ENCODE data around the gene KLK13. TPM values are rescaled to one million over a fixed set of nuclear protein-coding genes. Genes with fewer than 3 reads are reported as not detected.
A peak's percentile ranks its signal among the peaks of the same experiment; 100 is the strongest.

KLK13 gene
- total and polyA plus RNA-seq, 5 experiments from 2014 or later: not detected

- peaks cover 7 to 24% (median 14%) of the 10 kb centered on the region in 4 donors for H3K4me1 Mint-ChIP-seq
- H3K27me3 Mint-ChIP-seq: peaks cover 20 to 81% (median 54%) of the 10 kb centered on the region in 5 donors
- H3K27ac Mint-ChIP-seq: peak overlapping the region in 1 of 10 donors; percentile 78
- H3K4me3 Mint-ChIP-seq: no peak overlapping the region
- POLR2A ChIA-PET: no interaction called here
- DNase-seq: no peak
- H3K9me3 Mint-ChIP-seq: no peaks in the 10 kb centered on the region
- H3K36me3 Mint-ChIP-seq: peaks cover 0 to 5% (median 1%) of the 10 kb centered on the region in 3 donors
- no peak for ATAC-seq
Measured at GRCh38 chr19:51022526-51022925, 42.4 kb downstream of the KLK13 start.

- Mint-ChIP-seq H3K9me3 (peaks cover 0 to 2% (median 0%) of the 10 kb centered on the region in 9 donors), H3K27ac (no peak overlapping the region), H3K4me3 (no peak overlapping the region), H3K36me3 (peaks cover 0 to 5% (median 5%) of the 10 kb centered on the region in 3 donors), H3K4me1 (peaks cover 14 to 32% (median 20%) of the 10 kb centered on the region in 4 donors), H3K27me3 (peaks cover 21 to 82% (median 57%) of the 10 kb centered on the region in 5 donors)
- ATAC-seq (no peak), DNase-seq (peak in 4 of 10 donors; percentile 1 to 23 (median 16))
- POLR2A ChIA-PET: interaction anchor here (0.7 kb wide), 1 partner anchor 187 kb away, joined by 7 read pairs; no protein-coding TSS in a partner anchor
Measured at GRCh38 chr19:51020988-51021651, 43.8 kb downstream of the KLK13 start.

DNA sequence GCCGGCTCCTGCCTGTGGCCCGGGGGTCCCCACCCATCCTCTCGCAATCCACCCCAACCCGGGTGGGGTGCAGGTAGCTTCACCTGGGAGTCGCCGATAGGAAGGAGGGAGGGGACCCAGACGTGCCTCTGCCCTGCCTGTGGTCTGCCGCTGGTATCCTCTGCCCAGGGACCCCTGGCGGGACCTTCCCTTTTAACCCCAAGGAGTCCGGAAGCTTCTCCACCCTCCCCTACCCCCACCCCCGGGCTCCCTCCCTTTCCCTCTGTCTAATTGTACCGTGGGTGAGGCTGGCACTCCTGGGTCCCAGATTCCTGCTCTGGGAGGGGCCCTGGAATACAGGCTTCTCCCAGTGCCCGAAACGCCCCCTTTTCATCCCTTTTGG lies 45.4 kb downstream of the KLK13 start, which contains the start of gene KLK10:
KLK10 (minus strand) TSS at position 166 of the 382 bp plus-strand sequence. CDS start 579 bp downstream, outside the sequence.
- Mint-ChIP-seq H3K36me3 (peaks cover 0 to 7% (median 5%) of the 10 kb centered on the region in 3 donors), H3K9me3 (peaks cover 0 to 2% (median 0%) of the 10 kb centered on the region in 9 donors), H3K27ac (peak within 1 kb of the TSS in 3 of 10 donors; percentile 31 to 63 (median 44)), H3K4me3 (peak within 1 kb of the TSS; percentile 12 to 87 (median 74)), H3K4me1 (peaks cover 14 to 32% (median 21%) of the 10 kb centered on the region in 4 donors), H3K27me3 (peaks cover 27 to 84% (median 66%) of the 10 kb centered on the region in 5 donors)
- peak in 1 of 10 donors; percentile 47 for DNase-seq
- ATAC-seq: no peak
- POLR2A ChIA-PET: interaction anchor here (0.6 kb wide), 1 partner anchor 29 kb away, joined by 3 read pairs; no protein-coding TSS in a partner anchor

DNA sequence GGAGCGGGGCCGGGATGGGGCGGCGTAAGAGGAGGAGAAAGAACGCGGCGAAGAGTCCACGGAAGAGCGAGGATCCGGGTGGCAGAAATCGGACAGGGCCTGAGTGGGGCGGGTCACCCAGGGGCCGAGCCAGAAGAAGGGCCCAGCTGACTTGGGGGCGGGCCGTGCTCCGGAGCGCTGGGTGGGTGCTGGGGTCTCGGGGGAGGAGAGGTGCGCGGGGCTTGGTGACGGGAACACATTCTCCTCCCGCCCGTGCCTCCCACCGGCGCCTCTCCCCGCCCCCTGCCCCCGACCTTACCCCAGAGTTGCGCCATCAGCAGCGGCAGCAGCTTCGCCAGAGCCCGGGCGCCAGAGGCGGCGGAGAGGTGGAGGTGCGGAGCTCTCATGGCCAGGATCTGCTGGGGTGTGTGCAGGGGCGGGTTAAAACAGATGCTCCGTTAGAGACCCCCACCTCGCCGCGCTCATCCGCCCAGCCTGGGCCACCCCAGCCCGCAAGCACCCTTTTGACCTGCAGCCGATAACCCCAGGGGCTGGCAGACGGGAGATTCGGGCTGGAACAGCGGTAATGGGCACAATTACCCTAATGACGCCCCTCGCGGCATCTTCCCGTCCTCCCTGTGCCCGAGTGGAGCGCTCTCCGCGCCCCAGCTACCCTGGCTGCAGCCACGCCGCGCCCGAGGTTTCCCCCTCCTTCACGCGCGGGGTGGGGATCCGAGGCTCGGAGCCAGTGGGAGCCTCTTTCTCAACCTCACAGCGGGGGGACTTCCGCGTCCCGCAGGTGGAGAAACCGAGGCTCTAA lies 45.9 kb downstream of the KLK13 start:
- peaks cover 32 to 84% (median 66%) of the 10 kb centered on the region in 5 donors for H3K27me3 Mint-ChIP-seq
- peak overlapping the region in 9 of 10 donors; percentile 12 to 87 (median 74) for H3K4me3 Mint-ChIP-seq
- peaks cover 0 to 2% (median 0%) of the 10 kb centered on the region in 9 donors for H3K9me3 Mint-ChIP-seq
- POLR2A ChIA-PET: no interaction called here
- ATAC-seq: peak in 1 of 2 donors; percentile 25
- peak in 1 of 10 donors; percentile 44 for DNase-seq
- H3K4me1 Mint-ChIP-seq: peaks cover 14 to 32% (median 21%) of the 10 kb centered on the region in 4 donors
- H3K27ac Mint-ChIP-seq: peak overlapping the region in 2 of 10 donors; percentile 31 to 63
- peaks cover 0 to 7% (median 5%) of the 10 kb centered on the region in 3 donors for H3K36me3 Mint-ChIP-seq

DNA sequence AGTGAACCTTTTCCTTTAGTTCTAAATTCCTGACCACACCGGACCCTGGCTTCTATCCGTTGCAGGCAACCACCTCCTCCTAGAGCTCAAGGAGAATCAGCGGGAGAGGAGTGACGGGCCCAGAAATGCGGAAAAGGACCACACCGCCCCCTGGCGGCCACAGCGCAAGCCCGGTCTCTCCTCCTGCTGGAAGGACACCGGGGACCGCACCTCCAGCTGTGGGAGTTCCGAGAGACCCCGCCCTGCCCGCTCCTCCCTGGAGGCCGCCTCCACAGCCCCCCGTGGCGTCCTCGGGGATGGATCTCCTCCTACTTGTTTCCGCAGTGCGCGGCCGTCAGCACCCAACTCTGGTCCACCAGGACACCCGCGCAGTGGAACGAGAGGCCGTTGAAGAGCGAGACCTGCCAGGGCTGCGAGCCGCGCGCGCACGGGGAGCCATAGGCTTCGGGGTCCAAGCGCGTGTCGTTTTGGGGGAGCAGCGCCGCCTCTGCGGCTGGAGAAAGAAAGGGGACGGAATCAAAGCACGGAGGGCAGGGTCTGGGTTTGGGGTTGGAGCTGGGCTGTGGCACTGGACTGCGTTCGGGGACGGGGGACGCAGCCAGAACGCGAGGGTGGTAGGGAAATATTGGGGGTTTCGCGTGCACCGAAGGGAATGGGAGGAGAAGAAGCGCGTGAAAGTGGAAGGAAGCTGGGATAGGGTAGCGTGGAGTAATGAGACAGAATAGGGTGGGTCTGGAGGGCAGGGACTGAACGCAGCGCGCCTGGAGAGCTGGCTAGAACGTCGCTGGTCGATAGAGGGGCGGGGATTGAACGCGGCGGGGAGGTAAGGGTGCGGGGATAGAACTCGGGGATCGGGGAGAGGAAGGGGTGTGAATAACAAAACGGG lies 47.9 kb downstream of the KLK13 start:
- ATAC-seq (peak; percentile 22 to 41), DNase-seq (peak in 4 of 10 donors; percentile 22 to 57 (median 35))
- Mint-ChIP-seq H3K4me3 (peak overlapping the region; percentile 12 to 81 (median 60)), H3K9me3 (peaks cover 0 to 2% (median 0%) of the 10 kb centered on the region in 9 donors), H3K27ac (peak overlapping the region in 1 of 10 donors; percentile 34), H3K27me3 (peaks cover 41 to 84% (median 65%) of the 10 kb centered on the region in 5 donors), H3K36me3 (peaks cover 0 to 7% (median 5%) of the 10 kb centered on the region in 3 donors), H3K4me1 (peaks cover 14 to 32% (median 21%) of the 10 kb centered on the region in 4 donors)
- POLR2A ChIA-PET: no interaction called here

DNA sequence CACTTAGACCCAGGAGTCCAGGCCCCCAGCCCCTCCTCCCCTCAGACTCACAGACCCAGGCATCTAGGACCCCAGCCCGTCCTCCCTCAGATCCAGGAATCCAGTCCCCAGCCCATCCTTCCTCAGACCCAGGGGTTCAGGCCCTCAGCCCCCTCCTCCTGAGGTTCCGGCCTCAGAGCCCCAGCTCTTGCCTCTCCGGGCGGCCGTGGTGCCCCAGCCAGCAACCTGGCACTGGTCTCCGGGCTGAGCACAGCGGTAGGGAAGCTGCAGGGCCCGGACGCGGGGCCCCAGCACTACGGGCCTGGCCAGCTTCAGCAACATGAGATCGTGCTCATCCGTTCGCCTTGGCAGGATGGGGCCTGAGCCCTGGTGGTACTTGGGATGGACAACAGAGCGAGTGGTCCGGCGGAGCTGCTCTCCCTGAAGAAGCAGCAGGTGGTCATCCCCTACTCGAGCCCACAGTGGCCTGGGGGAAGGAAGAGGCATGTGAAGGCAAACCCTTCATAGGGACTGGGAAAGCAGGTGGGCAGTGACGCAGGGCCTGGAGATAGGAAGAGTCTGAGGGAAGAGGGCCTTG lies 49.1 kb downstream of the KLK13 start:
- Mint-ChIP-seq H3K9me3 (peaks cover 0 to 2% (median 0%) of the 10 kb centered on the region in 9 donors), H3K4me3 (peak overlapping the region in 4 of 10 donors; percentile 9 to 63 (median 40))
- DNase-seq: peak in 1 of 10 donors; percentile 30

GRCh38 chr19:51014242-51014641 lies 50.6 kb downstream of the KLK13 start:
- Mint-ChIP-seq H3K27ac (no peak overlapping the region), H3K9me3 (peaks cover 0 to 2% (median 0%) of the 10 kb centered on the region in 9 donors), H3K4me3 (no peak overlapping the region), H3K27me3 (peaks cover 41 to 90% (median 76%) of the 10 kb centered on the region in 5 donors), H3K4me1 (peaks cover 12 to 24% (median 19%) of the 10 kb centered on the region in 4 donors), H3K36me3 (peaks cover 0 to 7% (median 5%) of the 10 kb centered on the region in 3 donors)
- ATAC-seq (no peak), DNase-seq (no peak)
- POLR2A ChIA-PET: no interaction called here

More for the DNA sequence above, 49.1 kb downstream of the KLK13 start:
- peaks cover 0 to 7% (median 5%) of the 10 kb centered on the region in 3 donors for H3K36me3 Mint-ChIP-seq
- peaks cover 38 to 88% (median 69%) of the 10 kb centered on the region in 5 donors for H3K27me3 Mint-ChIP-seq
- H3K4me1 Mint-ChIP-seq: peaks cover 14 to 32% (median 21%) of the 10 kb centered on the region in 4 donors
- POLR2A ChIA-PET: no interaction called here
- ATAC-seq: no peak
- H3K27ac Mint-ChIP-seq: no peak overlapping the region

- Mint-ChIP-seq H3K27ac (no peak overlapping the region), H3K9me3 (peaks cover 0 to 2% (median 0%) of the 10 kb centered on the region in 9 donors), H3K4me1 (peaks cover 5 to 13% (median 9%) of the 10 kb centered on the region in 4 donors), H3K4me3 (no peak overlapping the region), H3K36me3 (peaks cover 0 to 7% (median 0%) of the 10 kb centered on the region in 3 donors), H3K27me3 (peaks cover 38 to 84% (median 69%) of the 10 kb centered on the region in 5 donors)
- POLR2A ChIA-PET: no interaction called here
- ATAC-seq: no peak
- DNase-seq: no peak
Measured at GRCh38 chr19:51012661-51013190, 52.2 kb downstream of the KLK13 start.

GRCh38 chr19:51010066-51010795 lies 54.7 kb downstream of the KLK13 start:
- DNase-seq (peak in 1 of 10 donors; percentile 8), ATAC-seq (no peak)
- no peaks in the 10 kb centered on the region for H3K36me3 Mint-ChIP-seq
- no peaks in the 10 kb centered on the region for H3K4me1 Mint-ChIP-seq
- POLR2A ChIA-PET: no interaction called here
- H3K9me3 Mint-ChIP-seq: no peaks in the 10 kb centered on the region
- H3K4me3 Mint-ChIP-seq: no peak overlapping the region
- no peak overlapping the region for H3K27ac Mint-ChIP-seq
- H3K27me3 Mint-ChIP-seq: peaks cover 33 to 68% (median 56%) of the 10 kb centered on the region in 5 donors

GRCh38 chr19:51009061-51009891 lies 55.6 kb downstream of the KLK13 start:
- H3K36me3 Mint-ChIP-seq: no peaks in the 10 kb centered on the region
- POLR2A ChIA-PET: no interaction called here
- DNase-seq (peak in 1 of 10 donors; percentile 53), ATAC-seq (no peak)
- H3K27me3 Mint-ChIP-seq: peaks cover 30 to 59% (median 51%) of the 10 kb centered on the region in 5 donors
- peak overlapping the region in 1 of 10 donors; percentile 42 for H3K27ac Mint-ChIP-seq
- no peaks in the 10 kb centered on the region for H3K9me3 Mint-ChIP-seq
- H3K4me3 Mint-ChIP-seq: no peak overlapping the region
- no peaks in the 10 kb centered on the region for H3K4me1 Mint-ChIP-seq
